ENCODE measurements around the gene RBBP5.

GRCh38 chr1:205056188-205056611 lies 65.6 kb downstream of the RBBP5 start:
- TF ChIP-seq POLR2AphosphoS5 (IDR thresholded peaks at IDR 0.05): no peak
- no peak for TF ChIP-seq CTCF (IDR thresholded peaks at IDR 0.05)
- TF ChIP-seq POLR2A (IDR thresholded peaks at IDR 0.05; ENCODE audit: low read depth): no peak
- TF ChIP-seq EP300 (IDR thresholded peaks at IDR 0.05): no peak

Data from esophagus muscularis mucosa (tissue), 4 donors.